GM11168 (cell line): ENCODE data around the gene CPB2.

Experiments used
- in situ Hi-C: fragments of 300-500 bp; cut with MboI; formaldehyde crosslinking; loops from one replicate; pipeline ENCODE4 v1.12.0; 2022; ENCODE audit warnings: low sequenced_read_pairs; ENCODE audit not compliant: unreplicated experiment

CPB2 gene

GRCh38 chr13:46006688-46007452 lies 98.0 kb downstream of the CPB2 start:
- in situ Hi-C loops: no loop called here

GRCh38 chr13:46004491-46004890 lies 100.3 kb downstream of the CPB2 start:
- in situ Hi-C loops: no loop called here
